CD4-positive, alpha-beta T cell treated with Interleukin-2 at 100 ng/mL for 4 hours (primary cell): ENCODE results near the gene SIGMAR1.

Experiments
- DNase-seq: peaks from one replicate; pipeline ENCODE4 v3.0.0-alpha.2; 2020; ENCODE audit warnings: low spot score

SIGMAR1 gene

DNA sequence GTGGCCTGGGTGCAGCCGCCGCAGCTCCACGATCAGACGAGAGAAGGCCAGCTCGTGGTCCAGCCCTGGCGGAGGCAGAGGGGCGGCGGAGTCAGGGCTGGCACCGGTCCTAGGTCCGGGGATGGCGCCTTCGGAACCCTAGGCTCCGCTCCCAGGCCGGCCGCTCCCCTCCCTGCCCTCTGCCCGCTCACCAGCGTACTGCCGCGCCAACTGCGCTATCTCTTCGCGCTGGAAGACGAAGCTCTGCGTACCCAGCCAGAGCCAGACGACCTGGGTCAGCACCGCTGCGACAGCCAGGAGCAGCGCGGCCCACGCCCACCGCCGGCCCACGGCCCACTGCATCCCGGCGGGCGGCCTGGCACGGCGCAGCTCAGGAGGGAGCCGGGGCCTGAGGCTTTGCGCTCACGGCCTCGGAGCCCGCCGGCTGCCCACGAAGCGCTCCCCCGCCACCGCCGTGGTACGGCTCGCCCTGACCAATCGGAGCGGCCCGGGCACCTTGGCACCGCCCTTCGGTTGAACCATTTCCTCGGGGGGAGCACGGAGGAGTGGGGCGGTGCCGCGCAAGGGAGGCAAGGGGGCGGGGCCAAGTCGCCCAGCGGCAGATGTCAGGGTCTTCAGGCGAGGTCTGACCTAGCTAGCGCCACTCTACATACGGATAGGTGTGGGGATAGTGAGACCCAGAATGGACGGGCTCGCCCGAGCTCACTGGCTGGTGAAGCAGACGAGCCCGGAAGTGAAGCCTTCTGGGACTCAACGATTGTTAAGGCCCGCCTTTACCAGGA is at the start of gene SIGMAR1:
TSS of gene SIGMAR1 (minus strand) at position 432 of the 782 bp plus-strand sequence. CDS start at position 342, 90 bp downstream.
- peak; percentile 96 for DNase-seq

DNA sequence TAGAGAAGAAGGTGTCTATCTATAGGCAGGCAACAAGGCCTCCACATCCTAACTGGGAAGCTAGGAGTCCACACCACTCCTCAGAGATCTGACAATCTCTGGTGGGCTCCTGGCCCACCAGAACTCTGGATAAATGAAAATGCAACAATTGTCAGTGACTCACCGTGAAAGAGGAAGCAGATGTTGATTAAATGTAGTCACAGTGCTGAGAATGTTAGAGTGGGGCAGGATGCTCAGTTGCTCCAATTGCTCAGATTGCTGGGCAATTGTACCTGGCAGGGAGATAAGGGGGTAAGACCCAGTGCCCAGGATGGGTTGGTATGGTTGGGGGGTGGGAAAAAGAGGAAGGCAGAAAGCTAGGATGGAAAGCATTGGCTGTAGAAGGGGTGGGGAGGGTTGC is 49.1 kb upstream of the SIGMAR1 start:
- DNase-seq: no peak

GRCh38 chr9:34686231-34686630 is 48.6 kb upstream of the SIGMAR1 start:
- DNase-seq: no peak

DNA sequence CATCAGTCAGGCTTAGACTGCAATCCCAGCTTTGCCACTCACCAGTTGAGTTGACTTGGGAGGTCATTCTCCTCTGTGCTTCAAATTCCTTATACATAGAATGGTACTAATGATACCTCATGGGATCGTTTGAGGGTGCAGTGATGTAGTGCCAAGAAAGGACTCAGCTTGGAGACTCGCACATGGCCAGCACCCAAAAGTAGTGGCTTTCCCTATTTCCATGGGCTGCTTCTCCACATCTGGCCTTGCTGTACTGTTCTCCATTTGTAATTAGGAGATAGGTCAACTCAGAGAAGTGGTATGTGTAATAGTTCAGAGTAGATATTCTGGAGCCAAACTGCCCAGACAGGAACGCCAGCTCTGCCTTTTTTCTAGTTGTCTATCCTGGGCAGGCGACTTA is 48.0 kb upstream of the SIGMAR1 start:
- no peak for DNase-seq

DNA sequence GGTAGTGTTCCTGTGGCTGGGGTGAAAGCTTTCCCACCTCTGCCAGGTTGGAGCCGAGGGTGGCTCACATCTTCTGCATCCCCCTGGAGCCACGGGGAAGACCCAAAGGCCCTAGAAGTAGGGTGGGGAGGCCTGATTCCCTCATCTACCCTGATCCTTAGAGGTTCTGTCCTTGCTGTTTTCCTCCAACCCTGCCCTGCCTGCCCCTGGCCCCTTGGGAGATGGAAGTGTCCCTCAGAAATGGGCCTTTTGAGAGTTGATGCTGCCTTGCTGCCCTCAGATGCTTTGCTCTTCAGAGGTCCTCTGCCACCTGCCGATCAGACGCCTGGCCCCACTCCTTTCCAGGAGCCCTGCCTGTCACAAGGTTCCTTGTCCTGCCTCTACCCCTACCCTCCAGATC is 47.2 kb upstream of the SIGMAR1 start:
- no peak for DNase-seq

DNA sequence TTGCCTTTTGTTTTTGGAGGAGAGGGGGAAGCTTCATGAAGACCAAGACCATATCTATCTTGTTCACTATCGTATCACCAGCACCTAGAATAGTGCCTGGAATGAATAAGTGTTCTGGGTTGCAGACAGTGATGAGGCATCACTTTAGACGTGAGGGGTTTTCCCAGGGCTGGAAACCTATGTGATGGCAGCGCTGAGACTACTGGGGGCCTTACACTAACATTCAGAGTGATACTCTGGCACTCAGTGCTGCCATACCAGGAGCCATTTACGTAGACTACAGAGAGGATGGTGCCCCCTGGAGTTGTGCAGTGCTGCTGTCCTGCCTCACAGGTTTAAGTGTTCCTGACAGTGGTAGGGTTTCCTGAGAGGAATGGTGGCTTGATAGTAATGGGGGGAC is 46.6 kb upstream of the SIGMAR1 start:
- DNase-seq: no peak

- DNase-seq: no peak
These were observed 38.3 kb upstream of the SIGMAR1 start for GRCh38 chr9:34675869-34676268.

DNA sequence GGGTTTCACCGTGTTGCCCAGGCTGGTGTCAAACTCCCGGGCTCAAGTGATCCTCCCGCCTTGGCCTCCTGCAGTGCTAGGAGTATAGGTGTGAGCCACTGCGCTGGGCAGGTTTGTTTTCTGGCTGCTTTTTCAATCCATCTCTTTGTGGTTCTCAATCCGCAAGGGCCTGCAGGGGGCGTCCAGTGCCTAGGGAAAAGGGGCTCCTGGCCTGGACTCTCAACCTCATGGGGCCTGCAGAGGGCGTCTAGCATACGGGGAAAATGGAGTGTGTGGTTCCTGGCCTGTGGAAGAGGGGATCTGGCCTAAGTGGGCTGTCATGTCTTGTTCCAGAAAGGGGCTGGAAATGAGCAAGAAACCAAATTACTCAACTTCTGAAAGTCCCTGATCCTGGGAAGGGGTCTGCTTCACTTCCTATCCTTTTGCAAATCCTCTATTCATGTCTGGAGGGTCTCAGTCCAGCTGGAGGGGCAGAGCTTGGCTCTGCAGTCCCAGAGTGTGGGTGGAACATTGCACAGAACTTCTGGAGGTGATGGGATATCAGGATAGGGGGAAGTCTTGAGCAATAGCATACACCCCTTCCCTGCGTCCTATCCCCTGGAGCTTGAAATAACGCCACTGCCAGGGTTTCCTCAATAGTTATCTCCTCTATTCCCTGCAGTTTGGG is 37.6 kb upstream of the SIGMAR1 start:
- DNase-seq: peak; percentile 62

DNA sequence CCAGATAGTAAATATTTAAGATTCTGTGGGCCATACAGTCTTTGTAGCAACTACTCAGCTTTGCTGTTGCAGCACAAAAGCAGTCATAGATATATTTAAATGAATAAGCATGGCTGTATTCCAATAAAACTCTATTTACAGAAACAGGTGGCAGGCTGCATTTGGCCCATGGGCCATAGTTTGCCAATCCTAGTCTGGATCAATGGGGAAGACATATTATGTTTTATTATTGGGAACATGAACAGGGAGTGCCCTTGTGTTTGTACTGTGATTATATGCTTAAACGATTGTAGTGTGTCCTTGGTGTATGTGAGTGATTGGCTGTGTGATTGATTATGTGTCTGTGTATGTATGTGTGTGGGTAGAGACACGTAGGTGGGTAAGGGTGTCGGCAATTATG is 36.9 kb upstream of the SIGMAR1 start:
- DNase-seq: no peak

DNA sequence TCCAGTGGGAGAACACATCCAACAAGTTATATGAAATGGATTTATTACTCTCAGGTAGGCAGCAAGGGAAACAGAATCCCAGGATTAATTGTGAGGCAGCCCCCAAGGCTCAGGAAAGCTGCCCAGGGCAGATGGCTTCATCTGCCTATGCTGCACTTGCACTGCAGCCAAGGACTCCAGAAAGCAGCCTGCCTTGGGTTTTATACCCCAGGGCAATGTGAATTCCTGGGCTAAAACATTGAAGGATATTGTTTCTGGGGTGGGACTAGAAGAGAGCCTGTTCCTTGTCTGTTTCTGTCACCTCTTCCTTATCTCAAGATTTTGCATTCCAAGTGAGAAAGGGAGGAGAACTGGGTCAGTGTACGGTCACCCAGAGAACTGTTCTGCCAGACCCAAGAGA is 33.7 kb upstream of the SIGMAR1 start:
- no peak for DNase-seq

- no peak for DNase-seq
These were observed 32.4 kb upstream of the SIGMAR1 start for GRCh38 chr9:34669809-34670562.

DNA sequence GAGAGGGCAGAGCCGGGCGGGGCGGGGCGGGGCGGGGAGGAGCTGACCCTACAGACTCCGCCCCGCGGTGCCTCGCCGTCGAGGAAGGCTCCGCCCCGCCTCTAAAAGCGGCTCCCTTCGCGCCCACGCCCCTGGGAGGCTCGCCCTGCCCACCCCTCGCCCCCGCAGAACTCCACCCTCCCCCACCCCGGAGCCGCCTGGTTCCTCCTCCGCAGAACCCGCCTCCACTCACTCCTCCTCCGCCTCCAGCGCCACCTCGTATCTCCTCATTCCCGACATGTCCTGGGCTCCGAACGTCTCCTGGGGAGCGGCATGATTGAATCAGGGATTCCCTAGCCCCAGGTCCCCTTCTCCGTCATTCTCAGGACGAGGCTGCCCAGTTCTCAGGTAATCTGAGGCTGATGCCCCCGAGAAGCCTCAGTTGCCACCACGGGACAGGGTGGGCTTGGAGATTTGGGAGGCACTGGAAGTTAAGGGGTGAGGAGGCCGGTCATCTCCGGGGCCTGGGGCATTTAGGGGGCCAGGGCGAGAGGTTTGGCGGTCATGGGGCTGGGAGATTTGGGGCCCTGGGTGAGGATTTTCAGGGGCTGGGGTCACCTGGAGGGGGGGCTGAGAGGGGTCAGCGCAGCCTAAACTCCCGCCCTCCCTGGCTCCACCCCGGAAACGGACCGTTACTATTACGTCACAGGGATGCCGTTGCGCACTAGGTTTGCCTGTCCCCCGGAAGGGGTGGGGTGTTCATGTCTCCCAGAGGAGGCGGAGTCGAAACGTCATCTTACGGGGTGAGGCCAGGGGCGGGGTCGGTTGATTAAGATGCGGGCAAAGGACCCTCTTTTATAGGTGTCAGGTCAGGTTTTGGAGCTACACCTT is 28.0 kb upstream of the SIGMAR1 start:
- peak; percentile 92 for DNase-seq

DNA sequence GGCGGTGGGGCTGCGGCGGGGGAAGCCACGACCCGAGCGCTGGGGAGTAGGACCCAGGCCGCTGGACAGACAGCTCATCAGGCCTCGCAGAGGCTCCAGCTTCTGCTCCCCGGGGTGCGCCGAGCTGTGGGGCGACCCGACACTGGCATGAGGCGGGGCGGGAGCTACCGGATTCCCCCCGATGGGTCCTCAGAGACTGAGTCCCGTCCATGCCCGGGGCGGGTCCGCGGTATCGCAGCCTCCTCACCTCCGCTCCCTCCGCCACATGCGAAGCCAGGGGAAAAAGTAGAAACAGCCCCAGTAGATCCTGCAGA is 27.4 kb upstream of the SIGMAR1 start:
- no peak for DNase-seq

GRCh38 chr9:34664281-34665066 is 26.9 kb upstream of the SIGMAR1 start:
- DNase-seq: peak; percentile 88

GRCh38 chr9:34663303-34663605 is 25.7 kb upstream of the SIGMAR1 start:
- DNase-seq: peak; percentile 87

DNA sequence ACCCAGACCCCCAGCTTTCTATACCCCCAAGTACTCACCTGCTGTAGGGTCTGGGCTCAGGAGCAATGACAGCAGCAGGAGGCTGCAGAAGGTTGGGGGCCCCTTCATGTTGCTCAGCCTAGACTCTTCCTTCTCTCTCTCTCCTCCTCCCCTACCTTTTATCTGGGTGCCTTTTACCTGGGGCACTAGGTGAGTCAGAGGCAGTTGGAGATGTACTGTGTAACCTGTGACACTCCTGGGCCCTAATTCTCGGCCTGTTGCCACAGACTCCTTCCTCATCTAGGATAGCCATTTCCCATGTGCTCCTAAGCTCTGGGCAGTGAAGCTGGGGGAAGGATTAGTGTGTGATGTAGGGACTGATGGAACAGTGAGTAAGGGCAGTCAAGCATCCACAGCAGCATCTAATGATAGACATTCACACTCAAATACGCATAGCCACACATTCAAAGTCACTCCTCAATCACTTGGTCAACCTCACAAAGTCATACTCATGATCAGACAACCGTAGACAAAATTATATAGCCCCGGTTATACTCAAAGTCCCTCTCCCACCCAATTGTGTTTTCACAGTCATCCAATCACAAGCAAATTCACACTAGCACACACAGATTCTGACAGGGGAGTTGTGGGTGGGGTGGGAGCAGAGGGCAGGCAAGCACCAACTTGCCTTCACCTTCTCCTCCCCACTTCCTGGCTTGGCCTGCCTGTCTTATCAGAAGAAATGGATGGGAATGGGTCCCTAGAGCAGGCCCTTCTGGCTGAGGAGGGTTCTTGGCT is 25.1 kb upstream of the SIGMAR1 start, which contains the start of gene CCL27:
TSS of gene CCL27 (minus strand) at position 132 of the 777 bp plus-strand sequence. CDS start at position 108, 24 bp downstream.
- DNase-seq: peak; percentile 67

- peak; percentile 32 for DNase-seq
These were observed 22.1 kb upstream of the SIGMAR1 start for GRCh38 chr9:34659592-34660253.

DNA sequence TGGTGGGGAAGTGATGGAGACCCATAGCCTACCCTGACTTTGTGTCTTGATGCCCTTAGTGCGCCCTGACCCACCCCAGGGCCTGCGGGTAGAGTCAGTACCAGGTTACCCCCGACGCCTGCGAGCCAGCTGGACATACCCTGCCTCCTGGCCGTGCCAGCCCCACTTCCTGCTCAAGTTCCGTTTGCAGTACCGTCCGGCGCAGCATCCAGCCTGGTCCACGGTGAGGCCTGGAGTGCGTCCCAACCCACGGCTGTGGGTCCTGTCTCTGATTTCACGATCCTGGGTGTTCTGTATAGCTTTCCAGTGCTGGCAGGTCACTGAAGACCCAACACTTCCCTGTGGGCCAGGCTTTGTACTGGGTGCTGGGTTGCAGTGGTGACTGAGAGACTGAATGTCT is 20.9 kb upstream of the SIGMAR1 start:
- no peak for DNase-seq

- no peak for DNase-seq
These were observed 19.4 kb upstream of the SIGMAR1 start for GRCh38 chr9:34656992-34657391.

GRCh38 chr9:34655394-34655793 is 17.8 kb upstream of the SIGMAR1 start:
- no peak for DNase-seq
